A673 (cell line): ENCODE results near the gene TARBP2.

ENCODE experiments used
- EZH2 ChIP-seq: fragments of 200-600 bp; sonication (generic); IDR thresholded peaks from 2 replicates; pipeline ENCODE4 v1.6.1; 2017; ENCODE audit warnings: borderline replicate concordance, low read depth, mild to moderate bottlenecking, mixed read lengths, antibody characterized with exemption, low read length; ENCODE audit not compliant: poor library complexity, severe bottlenecking
- TF ChIP-seq, protein P1 (sequence below): fragments of 300-800, 200-600 bp; sonication (generic); conservative IDR thresholded peaks from 2 replicates; pipeline ENCODE4 v1.5.1; 2017; ENCODE audit warnings: low read depth, mild to moderate bottlenecking, antibody characterized with exemption, low read length, moderate library complexity, mixed read lengths

DNA sequence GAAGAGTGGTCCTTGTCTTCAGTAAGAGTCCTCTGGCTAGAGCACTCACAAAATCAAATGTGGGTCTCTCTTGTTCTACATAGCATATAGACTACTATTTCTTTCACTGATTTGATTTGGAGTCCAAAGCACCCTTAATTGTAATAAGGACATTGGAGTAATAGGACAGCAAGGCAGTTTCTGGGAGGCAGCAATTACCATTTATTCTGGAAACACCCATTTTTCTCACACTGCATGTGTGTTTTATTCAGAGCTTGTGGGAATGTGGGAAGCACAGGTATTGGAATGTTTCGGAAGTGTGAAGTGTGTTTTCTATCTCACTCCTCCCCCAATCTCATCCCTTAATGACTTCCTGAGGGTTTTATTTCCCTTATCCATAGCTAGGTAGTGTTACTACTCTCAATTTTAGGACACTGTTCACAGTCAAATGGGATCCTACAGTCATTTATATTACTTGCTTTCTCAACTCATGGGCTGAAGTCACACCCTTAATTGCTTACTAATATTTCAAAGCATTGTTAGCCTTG lies 29.0 kb upstream of the TARBP2 start:
- TF ChIP-seq, protein P1, sequence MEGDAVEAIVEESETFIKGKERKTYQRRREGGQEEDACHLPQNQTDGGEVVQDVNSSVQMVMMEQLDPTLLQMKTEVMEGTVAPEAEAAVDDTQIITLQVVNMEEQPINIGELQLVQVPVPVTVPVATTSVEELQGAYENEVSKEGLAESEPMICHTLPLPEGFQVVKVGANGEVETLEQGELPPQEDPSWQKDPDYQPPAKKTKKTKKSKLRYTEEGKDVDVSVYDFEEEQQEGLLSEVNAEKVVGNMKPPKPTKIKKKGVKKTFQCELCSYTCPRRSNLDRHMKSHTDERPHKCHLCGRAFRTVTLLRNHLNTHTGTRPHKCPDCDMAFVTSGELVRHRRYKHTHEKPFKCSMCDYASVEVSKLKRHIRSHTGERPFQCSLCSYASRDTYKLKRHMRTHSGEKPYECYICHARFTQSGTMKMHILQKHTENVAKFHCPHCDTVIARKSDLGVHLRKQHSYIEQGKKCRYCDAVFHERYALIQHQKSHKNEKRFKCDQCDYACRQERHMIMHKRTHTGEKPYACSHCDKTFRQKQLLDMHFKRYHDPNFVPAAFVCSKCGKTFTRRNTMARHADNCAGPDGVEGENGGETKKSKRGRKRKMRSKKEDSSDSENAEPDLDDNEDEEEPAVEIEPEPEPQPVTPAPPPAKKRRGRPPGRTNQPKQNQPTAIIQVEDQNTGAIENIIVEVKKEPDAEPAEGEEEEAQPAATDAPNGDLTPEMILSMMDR = no peak
- TF ChIP-seq EZH2 = no peak
